Measurements from ENCODE around the gene ATRAID.

Gene ATRAID

GRCh38 chr2:27265536-27265870 lies 53.7 kb downstream of the ATRAID start:
- H3K36me3 ChIP-seq (ENCODE audit: control insufficient read depth, insufficient read depth, low read length) = no peaks in the 10 kb centered on the region
- H3K27ac ChIP-seq (ENCODE audit: low read depth, low read length, severe bottlenecking) = no peak overlapping the region
- H3K4me3 ChIP-seq (ENCODE audit: extremely low read depth, insufficient read depth, low read length, poor library complexity, severe bottlenecking) = no peak overlapping the region
- no peaks in the 10 kb centered on the region for H3K9me3 ChIP-seq (ENCODE audit: control insufficient read depth, low read length)
- H3K4me1 ChIP-seq (ENCODE audit: control insufficient read depth, insufficient read depth, low read length, poor library complexity, severe bottlenecking) = peaks cover 8% of the 10 kb centered on the region
